Amygdala (tissue), 56 donors: ENCODE data around the gene HEYL.
"Not testable (repeated sequence)": the region's sequence is repeated elsewhere in the genome, so short reads cannot be mapped to it uniquely, and the experiment has no call there.

Experiments used
- DNase-seq, 56 donors: peaks; one replicate each; lab custom pipeline; 2025; lab: John Stamatoyannopoulos, UW

HEYL gene

DNA sequence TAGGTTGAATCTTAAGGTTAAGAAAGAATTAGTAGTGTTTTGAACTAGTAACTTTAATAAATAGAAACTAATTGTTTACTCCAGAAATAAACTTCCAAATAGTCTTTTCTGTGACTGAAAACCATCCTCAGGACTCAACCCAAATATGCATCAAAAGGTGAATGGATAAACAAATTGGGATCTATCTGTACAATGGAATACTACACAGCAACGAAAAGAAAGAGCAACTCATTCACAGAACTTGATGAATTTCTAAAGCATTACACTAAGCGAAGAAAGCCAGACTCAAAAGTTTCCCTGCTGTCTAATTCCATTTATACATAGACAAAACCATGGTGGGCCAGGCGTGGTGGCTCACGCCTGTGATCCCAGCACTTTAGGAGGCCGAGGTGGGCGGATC lies 25.0 kb downstream of the HEYL start:
- no peak for DNase-seq

DNA sequence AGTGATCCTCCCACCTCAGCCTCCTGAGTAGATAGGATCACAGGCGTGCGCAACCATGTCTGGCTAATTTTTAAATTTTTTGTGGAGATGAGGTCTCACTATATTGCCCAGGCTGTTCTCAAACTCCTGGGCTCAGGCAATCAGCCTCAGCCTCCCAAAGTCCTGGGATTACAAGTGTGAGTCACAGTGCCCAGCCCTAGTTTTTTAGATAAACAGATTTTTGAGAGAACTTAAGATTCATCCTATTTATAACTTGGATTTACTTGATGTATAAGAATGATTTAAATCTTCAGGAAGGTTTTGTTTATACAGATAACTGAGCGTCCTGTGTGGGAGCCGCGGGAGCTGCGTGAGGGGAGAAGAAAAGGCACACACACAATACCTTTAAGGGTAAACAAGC lies 26.2 kb downstream of the HEYL start:
- no peak for DNase-seq

DNA sequence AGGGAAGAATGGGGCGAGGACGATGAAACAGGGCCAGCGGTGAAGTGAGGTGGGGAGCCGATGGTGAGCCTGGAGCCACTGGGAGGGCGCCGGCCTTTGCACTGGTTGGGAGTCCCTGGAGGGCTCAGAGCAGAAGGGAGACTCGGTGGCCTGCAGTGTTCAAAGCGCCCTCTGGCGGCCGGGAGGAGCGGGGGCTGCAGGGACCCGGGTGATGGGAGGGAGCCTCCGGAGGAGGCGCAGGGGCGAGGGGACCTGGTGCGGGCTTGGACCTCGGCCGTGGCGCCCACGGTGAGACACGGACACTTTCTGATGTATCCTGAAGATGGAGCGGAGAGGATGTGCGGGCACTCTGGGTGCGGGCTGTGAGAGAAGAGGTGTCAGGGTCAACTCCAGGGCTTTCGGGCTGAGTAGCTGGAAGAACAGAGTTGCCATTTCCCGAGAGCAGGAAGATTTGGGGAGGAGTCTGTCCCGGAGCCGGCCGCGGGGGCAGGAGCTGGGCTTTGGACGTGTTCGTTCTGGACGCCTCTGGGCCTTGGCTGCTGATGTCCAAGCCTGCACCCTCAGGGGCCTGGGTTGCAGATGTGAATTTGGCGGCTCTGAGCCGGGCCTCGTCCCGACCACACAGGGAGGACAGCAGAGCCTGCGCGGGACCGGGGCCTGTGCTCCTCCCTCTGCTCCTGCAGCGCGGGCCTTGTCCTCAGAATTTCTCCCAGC lies 29.7 kb downstream of the HEYL start:
- DNase-seq = peak in 10 of 56 donors; percentile 3 to 56 (median 12)

DNA sequence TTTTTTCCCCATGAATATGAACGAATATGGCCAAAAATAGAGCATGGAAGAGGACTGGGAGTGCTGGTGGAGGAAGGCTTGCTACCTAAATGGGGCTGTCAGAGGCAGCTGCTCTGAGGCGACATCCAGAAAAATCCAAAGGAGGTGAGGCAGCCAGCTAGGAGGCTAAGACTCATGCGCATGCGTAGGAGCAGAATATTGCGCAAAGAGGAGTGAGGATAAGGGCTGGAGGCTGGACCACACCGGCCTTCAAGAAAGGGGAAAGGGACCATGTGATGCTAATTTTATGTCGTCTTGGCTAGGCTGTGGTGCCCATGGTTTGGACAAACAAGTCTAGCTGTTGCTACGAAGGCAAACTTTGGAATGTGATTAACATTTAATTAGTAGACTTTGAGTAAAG lies 30.5 kb downstream of the HEYL start:
- DNase-seq = no peak

DNA sequence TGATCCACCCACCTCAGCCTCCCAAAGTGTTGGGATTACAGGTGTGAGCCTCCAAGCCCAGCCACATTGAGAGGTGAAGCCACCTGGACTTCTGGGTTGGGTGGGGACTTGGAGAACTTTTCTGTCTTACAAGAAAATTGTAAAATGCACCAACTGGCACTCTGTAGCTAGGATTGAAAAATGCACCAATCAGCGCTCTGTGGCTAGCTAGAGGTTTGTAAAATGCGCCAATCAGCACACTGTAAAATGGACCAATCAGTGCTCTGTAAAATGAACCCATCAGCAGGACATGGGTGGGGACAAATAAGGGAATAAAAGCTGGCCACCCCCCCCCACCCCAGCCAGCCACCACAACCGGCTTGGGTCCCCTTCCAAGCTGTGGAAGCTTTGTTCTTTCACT lies 35.8 kb downstream of the HEYL start:
- not testable (repeated sequence) for DNase-seq

DNA sequence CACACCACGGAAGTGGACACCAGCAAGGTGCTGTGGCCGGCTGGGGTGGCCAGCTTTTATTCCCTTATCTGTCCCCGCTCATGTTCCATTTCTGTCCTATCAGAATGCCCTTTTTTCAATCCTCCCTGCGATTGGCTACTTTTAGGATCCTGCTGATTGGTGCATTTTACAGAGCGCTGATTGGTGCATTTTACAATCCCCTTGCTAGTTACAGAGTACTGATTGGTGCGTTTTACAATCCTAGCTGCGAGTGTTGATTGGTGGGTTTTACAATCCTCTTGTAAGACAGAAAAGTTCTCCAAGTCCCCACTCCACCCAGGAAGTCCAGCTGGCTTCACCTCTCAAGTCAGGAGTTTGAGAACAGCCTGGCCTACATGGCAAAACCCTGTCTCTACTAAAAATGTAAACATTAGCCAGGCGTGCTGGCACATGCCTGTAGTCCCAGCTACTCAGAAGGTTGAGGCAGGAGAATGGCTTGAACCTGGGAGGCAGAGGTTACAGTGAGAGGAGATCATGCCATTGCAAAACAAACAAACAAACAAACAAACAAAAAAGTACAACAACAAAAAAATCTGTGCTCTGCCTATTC lies 37.7 kb downstream of the HEYL start:
- not testable (repeated sequence) for DNase-seq

DNA sequence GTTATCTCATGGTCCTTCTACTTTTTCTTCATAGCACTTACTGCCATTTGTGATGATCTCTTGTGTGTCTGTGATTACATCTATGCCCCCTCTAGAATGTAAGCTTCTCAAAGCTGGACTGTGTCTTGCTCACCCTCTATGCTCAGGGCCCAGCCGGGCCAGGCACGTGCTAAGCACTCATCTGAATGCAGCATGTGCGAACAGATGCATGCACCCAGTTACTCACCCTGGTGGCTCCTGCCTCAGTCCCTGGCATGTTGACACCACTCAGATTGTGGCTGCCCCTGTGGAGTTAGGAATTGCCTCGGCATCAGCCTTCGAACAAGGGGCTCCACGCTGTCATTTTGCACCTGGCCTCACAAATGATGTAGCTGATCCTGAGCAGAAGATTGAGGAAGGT lies 43.3 kb downstream of the HEYL start:
- DNase-seq = no peak

DNA sequence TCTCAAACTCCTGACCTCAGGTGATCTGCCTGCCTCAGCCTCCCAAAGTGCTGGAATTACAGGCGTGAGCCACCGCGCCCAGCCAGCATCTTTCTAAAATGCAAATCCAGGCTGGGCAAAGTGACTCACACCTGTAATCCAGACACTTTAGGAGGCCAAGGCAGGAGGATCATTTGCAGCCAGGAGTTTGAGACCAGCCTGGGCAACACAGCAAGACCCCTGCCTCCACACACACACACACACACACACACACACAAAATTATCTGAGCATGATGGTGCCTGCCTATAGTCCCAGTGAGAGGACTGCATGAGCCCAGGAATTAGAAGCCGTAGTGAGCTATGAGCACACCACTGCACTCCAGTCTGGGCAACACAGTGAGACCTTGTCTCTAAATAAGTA lies 46.1 kb downstream of the HEYL start:
- no peak for DNase-seq

DNA sequence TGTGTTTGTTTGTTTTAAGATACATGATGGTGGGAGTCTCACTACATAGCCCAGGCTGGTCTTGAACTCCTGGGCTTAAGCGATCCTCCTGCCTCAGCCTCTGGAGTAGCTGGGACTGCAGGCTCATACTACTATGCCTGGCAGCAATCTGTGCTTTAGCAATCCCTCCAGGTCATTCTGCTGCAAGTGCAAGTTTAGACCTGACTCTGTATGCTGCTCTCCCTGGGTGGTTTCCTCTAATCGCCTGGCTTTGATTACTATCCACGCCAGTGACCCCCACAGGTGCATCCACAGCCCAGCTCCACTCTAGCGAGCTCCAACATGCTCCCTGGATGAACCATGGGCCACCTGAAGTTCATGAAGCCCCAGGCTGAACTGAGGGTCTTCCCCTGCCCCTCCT lies 47.4 kb downstream of the HEYL start:
- DNase-seq = no peak

DNA sequence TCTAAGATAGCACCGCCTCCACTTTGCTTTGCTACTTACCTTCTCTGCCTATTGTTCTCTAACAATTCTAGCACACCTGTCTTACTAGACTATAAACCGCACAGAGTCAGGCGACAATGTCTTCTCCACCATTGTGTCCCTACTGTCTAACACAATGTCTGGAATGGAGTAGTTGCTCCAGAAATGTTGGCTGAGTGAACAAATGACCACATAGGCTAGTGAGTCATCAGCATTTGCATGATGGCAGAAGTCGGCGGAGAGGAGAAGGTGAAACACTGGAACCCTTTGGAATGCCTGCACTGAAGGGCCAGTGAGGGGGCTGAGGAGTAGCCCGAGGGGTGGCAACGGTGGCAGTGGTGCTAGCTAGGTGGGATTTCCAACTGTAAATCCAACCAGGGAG lies 48.9 kb downstream of the HEYL start:
- DNase-seq = no peak

DNA sequence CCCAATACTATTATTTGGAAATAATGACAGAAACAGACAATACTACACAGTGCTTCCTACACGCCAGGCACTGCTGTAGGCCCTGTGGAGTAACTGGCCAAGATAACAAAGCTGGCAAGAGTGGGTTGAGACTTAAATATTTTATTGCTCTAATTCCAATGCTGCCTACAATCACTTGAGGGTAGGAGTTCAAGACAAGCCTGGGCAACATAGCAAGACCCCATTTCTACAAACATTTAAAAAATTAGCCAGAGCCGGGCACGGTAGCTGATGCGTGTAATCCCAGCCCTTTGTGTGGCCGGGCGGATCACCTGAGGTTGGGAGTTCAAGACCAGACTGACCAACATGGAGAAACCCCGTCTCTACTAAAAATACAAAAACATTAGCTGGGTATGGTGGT lies 53.5 kb downstream of the HEYL start:
- DNase-seq = no peak

DNA sequence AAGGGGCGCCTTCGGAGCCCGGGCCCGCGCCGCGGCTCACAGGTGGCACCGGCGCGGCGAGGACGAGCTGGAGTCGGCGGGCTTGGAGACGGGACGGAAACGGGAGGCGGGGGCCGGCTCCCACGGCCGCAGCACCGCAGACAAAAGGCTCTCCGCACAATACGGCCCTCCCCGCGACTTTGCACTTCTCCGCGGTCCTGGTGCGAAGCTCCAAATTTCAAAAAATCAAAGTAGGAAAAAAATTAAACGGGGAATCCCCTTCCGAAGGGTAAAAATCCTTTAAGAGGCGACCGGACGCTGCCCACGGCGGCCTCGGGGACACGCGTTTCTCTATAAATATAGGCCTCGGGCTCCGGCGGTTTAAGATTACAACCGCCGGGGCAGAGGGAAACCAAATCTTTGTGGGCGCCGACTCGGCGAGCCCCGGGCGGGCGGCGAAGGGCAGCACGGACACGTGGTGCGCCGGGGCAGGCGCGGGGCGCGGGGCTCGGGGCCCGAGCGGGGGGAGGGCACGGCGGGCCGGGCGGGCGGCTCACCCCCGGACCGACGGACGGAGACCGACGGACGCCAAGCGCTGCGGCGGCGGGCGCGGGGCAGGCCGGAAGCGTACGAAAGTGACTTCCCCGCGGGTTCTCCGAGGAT lies 63.3 kb downstream of the HEYL start:
- peak in 11 of 56 donors; percentile 22 to 67 (median 49) for DNase-seq

DNA sequence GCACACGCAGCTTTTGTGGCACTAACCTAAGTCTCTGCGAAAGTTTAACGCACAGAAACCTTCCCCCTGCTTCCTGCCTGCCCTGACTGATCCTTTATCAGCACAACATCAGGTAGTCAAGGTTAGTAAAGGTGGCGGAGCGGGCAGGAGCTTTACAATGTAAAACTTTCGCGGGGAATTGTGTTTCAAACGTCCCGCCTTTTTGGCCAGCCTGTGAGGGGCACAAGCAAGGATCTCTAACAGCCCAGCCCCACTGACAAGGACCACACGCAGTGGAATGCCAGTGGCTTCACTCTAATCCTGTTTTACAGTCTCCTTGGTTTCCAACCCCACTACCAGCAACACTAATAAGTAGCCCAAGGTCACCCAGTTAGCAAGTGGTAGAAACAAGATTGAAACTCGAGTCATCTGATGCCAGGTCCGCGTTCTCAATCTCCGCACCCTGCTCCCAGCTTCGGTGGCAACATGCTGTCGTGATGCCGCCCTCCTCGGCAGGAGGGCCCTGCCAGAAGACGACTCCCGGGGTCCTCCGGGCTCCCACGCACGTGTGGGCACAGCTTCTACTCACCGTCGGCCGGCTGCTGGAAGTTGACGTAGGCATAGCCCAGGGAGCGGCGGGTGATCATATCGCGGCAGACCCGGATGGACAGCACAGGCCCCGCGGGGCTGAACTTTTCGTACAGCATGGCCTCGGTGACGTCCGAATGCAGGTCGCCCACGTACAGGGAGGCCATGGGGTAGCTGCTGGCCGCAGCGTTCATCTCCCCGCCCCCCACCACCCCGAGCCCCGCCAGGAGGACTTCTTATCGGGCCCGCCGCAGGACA lies 64.0 kb downstream of the HEYL start:
- DNase-seq = peak in 30 of 56 donors; percentile 6 to 44 (median 21)

DNA sequence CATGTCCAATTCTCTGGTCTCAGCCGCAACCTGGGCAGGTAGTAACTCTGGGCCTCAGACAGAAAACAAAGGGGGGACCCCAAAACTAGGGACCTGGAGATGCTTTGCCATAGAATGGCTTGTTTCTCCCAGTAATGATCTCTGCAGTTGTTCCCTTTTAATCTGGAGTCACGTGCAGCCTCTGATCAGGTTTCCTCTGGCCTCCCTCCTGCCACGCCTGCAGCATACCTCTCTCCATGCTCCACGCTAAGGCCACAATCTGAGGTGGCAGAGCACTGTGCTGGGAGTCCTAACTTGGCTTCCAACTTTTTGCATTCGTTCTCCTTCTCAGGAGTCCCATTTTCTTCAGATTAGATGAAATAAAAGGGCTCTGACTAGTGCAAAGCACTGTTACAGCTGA lies 64.8 kb downstream of the HEYL start:
- no peak for DNase-seq
